Type B pancreatic cell (in vitro differentiated cells): ENCODE results near the gene TAS2R46. TPM values are rescaled to one million over a fixed set of nuclear protein-coding genes. Genes with fewer than 3 reads are reported as not detected.
"Not testable (repeated sequence)": the region's sequence is repeated elsewhere in the genome, so short reads cannot be mapped to it uniquely, and the experiment has no call there.

Source experiments
- DNase-seq: peaks from one replicate; pipeline ENCODE4 v3.0.0; 2021; ENCODE audit warnings: mixed read lengths; ENCODE audit not compliant: unreplicated experiment; ENCODE audit errors: extremely low spot score
- H3K27ac Mint-ChIP-seq: 2 replicates; pipeline ENCODE4 v1.8.0; 2021; ENCODE audit warnings: mild to moderate bottlenecking, mixed read lengths
- H3K27me3 Mint-ChIP-seq: 2 replicates; pipeline ENCODE4 v1.8.0; 2021; ENCODE audit warnings: mixed read lengths
- H3K36me3 Mint-ChIP-seq: 2 replicates; pipeline ENCODE4 v1.8.0; 2021; ENCODE audit warnings: mixed read lengths
- H3K4me1 Mint-ChIP-seq: one replicate; pipeline ENCODE4 v1.8.0; 2021; ENCODE audit warnings: mixed read lengths; ENCODE audit not compliant: unreplicated experiment
- H3K4me3 Mint-ChIP-seq: 2 replicates; pipeline ENCODE4 v1.8.0; 2021; ENCODE audit warnings: mild to moderate bottlenecking, mixed read lengths
- H3K9me3 Mint-ChIP-seq: 2 replicates; pipeline ENCODE4 v1.8.0; 2021; ENCODE audit warnings: mixed read lengths
- long read RNA-seq: library from polyadenylated mRNA; unstranded; transcript quantifications from one replicate; pipeline ENCODE4 v2.0.0, GENCODE V29; 2020
- total RNA-seq: library from RNA; stranded (reverse); gene quantifications from 2 replicates; pipeline ENCODE4 v1.2.1, GENCODE V29; 2021; ENCODE audit warnings: low replicate concordance
- TF ChIP-seq, protein P1 (sequence below): fragments of 200-600 bp; sonication (generic); conservative IDR thresholded peaks from 2 replicates; pipeline ENCODE4 v1.5.0; 2021; ENCODE audit warnings: antibody characterized with exemption, mild to moderate bottlenecking

The TAS2R46 gene, protein sequence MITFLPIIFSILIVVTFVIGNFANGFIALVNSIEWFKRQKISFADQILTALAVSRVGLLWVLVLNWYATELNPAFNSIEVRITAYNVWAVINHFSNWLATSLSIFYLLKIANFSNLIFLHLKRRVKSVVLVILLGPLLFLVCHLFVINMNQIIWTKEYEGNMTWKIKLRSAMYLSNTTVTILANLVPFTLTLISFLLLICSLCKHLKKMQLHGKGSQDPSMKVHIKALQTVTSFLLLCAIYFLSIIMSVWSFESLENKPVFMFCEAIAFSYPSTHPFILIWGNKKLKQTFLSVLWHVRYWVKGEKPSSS
- 0.85 and 1.0 TPM in 2 replicates for total RNA-seq
- long read RNA-seq, result 0 reads

DNA sequence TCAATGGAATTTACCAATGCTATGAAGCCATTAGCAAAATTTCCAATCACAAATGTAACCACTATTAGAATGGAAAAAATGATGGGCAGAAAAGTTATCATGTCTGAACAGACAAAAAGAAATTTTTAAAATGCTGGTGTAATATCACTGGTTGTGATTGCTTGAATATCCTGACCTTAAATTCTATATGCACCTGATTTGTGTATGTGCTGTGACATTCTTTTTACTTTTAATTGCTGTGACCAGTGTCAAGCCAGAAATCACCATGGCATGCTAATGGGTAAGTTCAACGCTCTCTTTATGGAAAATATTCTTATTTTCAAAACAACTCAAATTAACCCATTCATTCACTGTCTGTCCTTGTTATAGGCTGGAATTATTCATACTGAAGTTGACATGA, at the start of gene TAS2R46:
TAS2R46 (minus strand) TSS at position 101 of the 400 bp plus-strand sequence; CDS start at position 101, 0 bp downstream.
- not testable (repeated sequence) for H3K4me1 Mint-ChIP-seq, H3K27me3 Mint-ChIP-seq, H3K27ac Mint-ChIP-seq

DNA sequence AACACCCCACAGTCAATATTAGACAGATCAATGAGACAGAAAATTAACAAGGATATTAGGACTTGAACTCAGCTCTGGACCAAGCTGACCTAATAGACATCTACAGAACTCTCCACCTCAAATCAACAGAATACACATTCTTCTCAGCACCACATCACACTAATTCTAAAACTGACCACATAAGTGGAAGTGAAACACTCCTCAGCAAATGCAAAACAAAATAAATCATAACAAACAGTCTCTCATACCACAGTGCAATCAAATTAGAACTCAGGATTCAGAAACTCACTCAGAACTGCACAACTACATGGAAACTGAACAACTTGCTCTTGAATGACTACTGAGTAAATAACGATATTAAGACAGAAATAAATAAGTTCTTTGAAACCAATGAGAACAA, 49.1 kb upstream of the TAS2R46 start:
- not testable (repeated sequence) for H3K9me3 Mint-ChIP-seq, H3K27ac Mint-ChIP-seq, DNase-seq, H3K4me3 Mint-ChIP-seq, H3K27me3 Mint-ChIP-seq, H3K4me1 Mint-ChIP-seq
- peaks cover 86% of the 10 kb centered on the region for H3K36me3 Mint-ChIP-seq

More for the DNA sequence above, at the start of gene TAS2R46:
- not testable (repeated sequence) for H3K9me3 Mint-ChIP-seq, DNase-seq, H3K4me3 Mint-ChIP-seq
- H3K36me3 Mint-ChIP-seq, result peaks cover 22% of the 10 kb centered on the region

DNA sequence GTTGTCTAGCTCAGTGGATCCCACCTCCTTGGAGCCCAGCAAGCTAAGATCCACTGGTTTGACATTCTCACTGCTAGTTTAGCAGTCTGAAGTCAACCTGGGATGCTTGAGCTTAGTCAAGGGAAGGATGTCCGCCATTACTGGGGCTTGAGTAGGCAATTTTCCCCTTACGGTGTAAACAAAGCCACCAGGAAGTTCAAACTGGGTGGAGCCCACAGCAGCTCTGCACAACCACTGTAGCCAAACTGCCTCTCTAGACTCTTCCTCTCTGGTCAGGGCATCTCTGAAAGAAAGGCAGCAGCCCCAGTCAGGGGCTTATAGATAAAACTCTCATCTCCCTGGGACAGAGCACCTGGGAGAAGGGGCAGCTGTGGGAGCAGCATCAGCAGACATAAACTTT, 46.8 kb upstream of the TAS2R46 start:
- peaks cover 74% of the 10 kb centered on the region for H3K36me3 Mint-ChIP-seq
- no peaks in the 10 kb centered on the region for H3K4me1 Mint-ChIP-seq
- no peak overlapping the region for H3K4me3 Mint-ChIP-seq
- no peaks in the 10 kb centered on the region for H3K27me3 Mint-ChIP-seq
- no peak overlapping the region for H3K27ac Mint-ChIP-seq
- no peak for DNase-seq
- peaks cover 5% of the 10 kb centered on the region for H3K9me3 Mint-ChIP-seq
- TF ChIP-seq, protein P1, sequence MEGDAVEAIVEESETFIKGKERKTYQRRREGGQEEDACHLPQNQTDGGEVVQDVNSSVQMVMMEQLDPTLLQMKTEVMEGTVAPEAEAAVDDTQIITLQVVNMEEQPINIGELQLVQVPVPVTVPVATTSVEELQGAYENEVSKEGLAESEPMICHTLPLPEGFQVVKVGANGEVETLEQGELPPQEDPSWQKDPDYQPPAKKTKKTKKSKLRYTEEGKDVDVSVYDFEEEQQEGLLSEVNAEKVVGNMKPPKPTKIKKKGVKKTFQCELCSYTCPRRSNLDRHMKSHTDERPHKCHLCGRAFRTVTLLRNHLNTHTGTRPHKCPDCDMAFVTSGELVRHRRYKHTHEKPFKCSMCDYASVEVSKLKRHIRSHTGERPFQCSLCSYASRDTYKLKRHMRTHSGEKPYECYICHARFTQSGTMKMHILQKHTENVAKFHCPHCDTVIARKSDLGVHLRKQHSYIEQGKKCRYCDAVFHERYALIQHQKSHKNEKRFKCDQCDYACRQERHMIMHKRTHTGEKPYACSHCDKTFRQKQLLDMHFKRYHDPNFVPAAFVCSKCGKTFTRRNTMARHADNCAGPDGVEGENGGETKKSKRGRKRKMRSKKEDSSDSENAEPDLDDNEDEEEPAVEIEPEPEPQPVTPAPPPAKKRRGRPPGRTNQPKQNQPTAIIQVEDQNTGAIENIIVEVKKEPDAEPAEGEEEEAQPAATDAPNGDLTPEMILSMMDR, result no peak

DNA sequence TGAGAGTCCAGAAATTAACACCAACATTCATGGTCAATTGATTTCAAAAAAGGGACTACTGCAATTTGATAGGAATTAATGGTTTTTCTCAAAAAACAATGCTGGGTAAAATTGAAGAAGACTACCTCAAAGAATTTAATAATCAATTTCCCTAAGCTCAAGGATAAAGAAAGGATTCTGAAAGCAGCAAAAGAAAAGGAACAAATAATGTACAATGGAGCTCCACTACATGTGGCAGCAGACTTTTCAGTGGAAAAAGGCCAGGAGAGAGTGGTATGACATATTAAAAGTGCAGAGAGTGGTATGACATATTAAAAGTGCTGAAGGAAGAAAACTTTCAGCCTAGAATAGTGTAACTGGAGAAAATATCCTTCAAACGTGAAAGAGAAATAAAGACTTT, 45.6 kb upstream of the TAS2R46 start:
- Mint-ChIP-seq H3K27me3 (no peaks in the 10 kb centered on the region), H3K4me1 (no peaks in the 10 kb centered on the region), H3K36me3 (peaks cover 71% of the 10 kb centered on the region), H3K27ac (no peak overlapping the region), H3K4me3 (no peak overlapping the region), H3K9me3 (peaks cover 5% of the 10 kb centered on the region)
- DNase-seq, result no peak
- TF ChIP-seq, protein P1, result no peak

DNA sequence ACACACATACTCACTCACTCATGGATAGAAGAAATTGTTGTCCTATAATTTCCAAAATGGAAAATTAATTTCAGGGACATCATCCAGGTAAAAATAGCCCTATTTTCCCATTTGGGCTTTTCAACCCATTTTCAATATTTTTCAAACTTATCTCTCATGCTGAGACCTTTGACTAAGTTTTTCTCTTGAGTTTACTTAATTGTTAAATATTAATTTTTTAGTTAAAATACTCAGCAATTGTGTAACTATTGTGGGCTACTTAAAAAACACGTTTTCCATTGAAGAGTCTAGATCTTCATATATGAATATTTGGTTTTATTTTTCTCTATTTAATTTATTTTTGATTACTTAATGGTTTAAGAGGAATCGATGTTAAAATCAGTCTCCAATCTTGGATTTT, 44.2 kb upstream of the TAS2R46 start:
- Mint-ChIP-seq H3K27ac (no peak overlapping the region), H3K9me3 (peaks cover 5% of the 10 kb centered on the region), H3K27me3 (no peaks in the 10 kb centered on the region), H3K4me3 (no peak overlapping the region), H3K36me3 (peaks cover 69% of the 10 kb centered on the region), H3K4me1 (no peaks in the 10 kb centered on the region)
- TF ChIP-seq, protein P1, result no peak
- no peak for DNase-seq

DNA sequence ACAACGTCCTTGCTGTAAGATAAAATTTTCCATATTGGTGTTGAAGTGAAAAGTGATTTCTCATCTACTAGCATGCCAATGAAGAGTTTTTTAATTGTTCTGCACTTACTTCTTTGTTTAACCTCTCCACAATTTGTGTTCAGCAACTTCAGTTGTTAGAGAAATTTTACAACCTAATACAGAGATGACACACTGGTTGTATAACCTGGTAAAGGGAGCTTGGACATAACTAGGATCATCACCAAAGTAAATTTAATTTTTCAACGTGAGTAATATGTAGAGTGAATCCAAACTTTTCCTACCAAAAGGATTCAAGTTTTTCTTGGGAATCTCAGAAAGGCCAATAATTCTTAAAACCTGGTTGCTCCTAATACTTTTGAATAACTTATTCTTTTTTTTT, 43.5 kb upstream of the TAS2R46 start:
- H3K27ac Mint-ChIP-seq, result no peak overlapping the region
- no peaks in the 10 kb centered on the region for H3K4me1 Mint-ChIP-seq
- H3K9me3 Mint-ChIP-seq, result peaks cover 5% of the 10 kb centered on the region
- TF ChIP-seq, protein P1, result no peak
- no peak for DNase-seq
- no peak overlapping the region for H3K4me3 Mint-ChIP-seq
- H3K27me3 Mint-ChIP-seq, result no peaks in the 10 kb centered on the region
- H3K36me3 Mint-ChIP-seq, result peaks cover 64% of the 10 kb centered on the region

DNA sequence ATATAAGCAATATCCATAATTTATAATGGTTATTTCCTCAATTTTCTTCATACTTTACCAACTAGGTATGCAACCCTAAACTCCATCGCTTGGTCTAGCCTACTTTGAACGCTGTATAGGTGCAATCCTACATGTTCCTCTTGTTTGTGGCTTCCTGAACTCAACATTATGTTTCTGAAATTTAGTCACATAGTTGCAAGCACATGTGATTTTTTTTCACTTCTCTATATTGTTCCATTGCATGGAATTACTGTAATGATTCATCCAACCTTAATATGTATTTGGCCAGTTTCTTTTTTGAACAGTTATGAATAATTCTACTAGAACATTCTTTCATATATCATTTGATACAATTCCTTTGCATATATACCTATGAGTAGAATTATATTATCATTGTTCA, 32.8 kb upstream of the TAS2R46 start:
- not testable (repeated sequence) for H3K27me3 Mint-ChIP-seq, DNase-seq, H3K27ac Mint-ChIP-seq, H3K4me3 Mint-ChIP-seq, H3K4me1 Mint-ChIP-seq, H3K9me3 Mint-ChIP-seq
- peaks cover 28% of the 10 kb centered on the region for H3K36me3 Mint-ChIP-seq
